ENCODE results near the gene NUDT22. TPM values are rescaled to one million over a fixed set of nuclear protein-coding genes. Genes with fewer than 3 reads are reported as not detected.
A peak's percentile ranks its signal among the peaks of the same experiment; 100 is the strongest.

Gene NUDT22
- total and polyA plus RNA-seq, 11 donors: 63.7 to 93.0 (median 70.3) TPM

DNA sequence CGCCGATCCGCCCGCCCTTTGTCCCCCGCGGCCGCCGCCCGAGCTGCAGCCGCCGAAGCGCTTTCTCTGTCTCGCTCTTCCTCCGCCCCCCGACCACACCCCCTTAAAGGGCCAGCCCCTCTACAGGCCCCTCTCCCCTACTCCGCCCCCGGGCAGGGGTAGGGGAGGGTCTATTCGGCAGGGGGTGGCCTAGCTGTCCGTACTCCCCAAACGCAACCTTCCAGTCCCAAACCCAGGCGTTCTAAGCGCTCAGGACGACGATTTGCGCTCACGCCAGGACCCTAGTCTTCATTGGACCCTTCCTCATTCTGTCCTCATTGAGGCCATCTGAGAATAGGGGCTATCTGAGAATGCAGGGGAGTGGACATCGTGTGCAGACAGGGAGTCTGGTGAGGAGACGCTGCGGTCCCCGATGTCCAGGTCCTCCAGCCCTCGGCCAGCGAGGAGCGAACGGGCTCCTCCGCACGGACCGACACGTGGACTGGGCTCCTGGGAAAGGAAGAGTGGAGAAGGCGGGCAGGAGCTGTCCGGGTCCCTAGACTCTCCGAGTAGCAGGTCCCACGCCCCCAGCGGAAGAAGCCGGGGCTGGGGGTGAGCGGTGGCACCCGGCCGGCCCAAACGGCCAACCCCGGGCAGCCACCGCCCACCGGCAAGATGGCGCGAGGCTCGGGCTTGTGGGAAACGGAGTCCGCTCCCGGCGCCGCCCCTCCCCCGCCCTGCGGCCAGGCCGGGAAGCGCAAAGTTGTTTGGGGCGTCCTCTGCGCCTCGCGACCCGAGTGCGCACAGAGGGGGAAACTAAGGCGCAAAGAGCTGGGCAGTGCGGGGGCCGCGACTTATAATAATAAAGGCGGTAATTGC lies 21.0 kb downstream of the NUDT22 start, which contains the start of gene PPP1R14B:
PPP1R14B (minus strand) TSS at position 73 of the 858 bp plus-strand sequence. CDS start 270 bp downstream, outside the sequence.
- DNase-seq (peak; percentile 90 to 94 (median 93)), ATAC-seq (peak; percentile 58 to 74 (median 68))
- Histone ChIP-seq H3K27ac (peak within 1 kb of the TSS; percentile 49 to 96 (median 92)), H3K4me3 (peak within 1 kb of the TSS; percentile 56 to 90 (median 72)), H3K4me1 (peaks cover 5 to 65% (median 37%) of the 10 kb centered on the region in 12 donors), H3K36me3 (peaks cover 0 to 15% (median 8%) of the 10 kb centered on the region in 9 donors), H3K9me3 (no peaks in the 10 kb centered on the region), H3K27me3 (no peaks in the 10 kb centered on the region)
- 0 to 1% (median 1%) methylated on average over 23 to 74 of the region's 74 CpGs for WGBS, 4 donors
- intact Hi-C loops (cut with DNase I): loop anchor here in 2 of 10 donors (2.0 kb wide), 2 partner anchors 22 to 58 kb away; partner anchors contain the start of gene ESRRA (in 2 of the 2)
- TF ChIP-seq, protein P1, sequence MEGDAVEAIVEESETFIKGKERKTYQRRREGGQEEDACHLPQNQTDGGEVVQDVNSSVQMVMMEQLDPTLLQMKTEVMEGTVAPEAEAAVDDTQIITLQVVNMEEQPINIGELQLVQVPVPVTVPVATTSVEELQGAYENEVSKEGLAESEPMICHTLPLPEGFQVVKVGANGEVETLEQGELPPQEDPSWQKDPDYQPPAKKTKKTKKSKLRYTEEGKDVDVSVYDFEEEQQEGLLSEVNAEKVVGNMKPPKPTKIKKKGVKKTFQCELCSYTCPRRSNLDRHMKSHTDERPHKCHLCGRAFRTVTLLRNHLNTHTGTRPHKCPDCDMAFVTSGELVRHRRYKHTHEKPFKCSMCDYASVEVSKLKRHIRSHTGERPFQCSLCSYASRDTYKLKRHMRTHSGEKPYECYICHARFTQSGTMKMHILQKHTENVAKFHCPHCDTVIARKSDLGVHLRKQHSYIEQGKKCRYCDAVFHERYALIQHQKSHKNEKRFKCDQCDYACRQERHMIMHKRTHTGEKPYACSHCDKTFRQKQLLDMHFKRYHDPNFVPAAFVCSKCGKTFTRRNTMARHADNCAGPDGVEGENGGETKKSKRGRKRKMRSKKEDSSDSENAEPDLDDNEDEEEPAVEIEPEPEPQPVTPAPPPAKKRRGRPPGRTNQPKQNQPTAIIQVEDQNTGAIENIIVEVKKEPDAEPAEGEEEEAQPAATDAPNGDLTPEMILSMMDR (IDR thresholded peaks at IDR 0.05): peak in 7 of 12 donors; percentile 8 to 31 (median 18)
- TF ChIP-seq POLR2A (IDR thresholded peaks at IDR 0.05): peak in 1 of 2 donors; percentile 50

DNA sequence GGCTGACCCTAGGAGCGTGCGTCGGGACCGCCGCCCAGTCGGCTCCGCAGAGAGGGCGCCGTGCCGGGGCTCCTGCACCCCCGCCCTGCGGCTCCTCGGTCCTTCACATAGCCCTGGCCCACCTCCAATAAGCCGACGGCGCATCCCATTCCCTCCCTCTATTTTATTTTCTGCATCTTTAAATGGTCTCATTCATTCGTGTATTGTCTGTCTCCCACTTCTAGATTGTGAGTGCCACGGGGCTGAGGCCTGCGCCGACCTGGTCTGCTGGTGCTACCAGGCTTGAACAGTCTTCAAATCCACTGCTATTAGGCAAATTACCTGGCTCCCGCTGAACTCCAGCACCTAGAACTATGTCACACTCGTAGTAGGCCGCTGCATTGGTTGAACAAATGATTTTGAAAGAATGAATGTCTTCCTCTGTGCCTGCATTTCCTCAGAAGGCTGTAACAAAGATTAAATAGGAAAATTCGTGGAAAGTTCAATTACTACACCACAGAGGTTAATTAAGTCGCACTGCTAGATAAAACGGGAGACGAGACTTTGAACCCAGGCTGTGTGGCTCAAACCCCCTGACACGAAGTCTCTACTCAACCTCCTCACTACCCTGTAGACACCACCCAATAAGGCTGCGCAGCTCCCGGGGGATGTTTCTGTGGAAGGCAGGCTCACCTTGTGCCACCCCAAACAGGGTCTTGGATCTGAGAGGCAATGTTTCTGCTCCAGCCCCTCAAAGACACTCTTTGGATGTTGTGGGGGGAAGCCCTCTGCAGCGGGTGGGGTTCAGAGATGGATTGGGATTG lies 21.9 kb downstream of the NUDT22 start:
- WGBS, 4 donors: 35 to 42% (median 36%) methylated on average over 31 of the region's 31 CpGs
- H3K27ac ChIP-seq: peak overlapping the region; percentile 37 to 96 (median 92)
- H3K9me3 ChIP-seq: no peaks in the 10 kb centered on the region
- H3K36me3 ChIP-seq: peaks cover 0 to 15% (median 8%) of the 10 kb centered on the region in 9 donors
- peak in 2 of 4 donors; percentile 0 to 1 for ATAC-seq
- intact Hi-C loops (cut with DNase I): loop anchor here in 2 of 10 donors (2.0 kb wide), 2 partner anchors 21 to 57 kb away; partner anchors contain the start of gene ESRRA (in 2 of the 2)
- H3K4me3 ChIP-seq: peak overlapping the region; percentile 49 to 90 (median 72)
- no peaks in the 10 kb centered on the region for H3K27me3 ChIP-seq
- TF ChIP-seq, protein P1 (IDR thresholded peaks at IDR 0.05): no peak
- TF ChIP-seq POLR2A (IDR thresholded peaks at IDR 0.05): no peak
- H3K4me1 ChIP-seq: peaks cover 5 to 65% (median 37%) of the 10 kb centered on the region in 12 donors
- no peak for DNase-seq

DNA sequence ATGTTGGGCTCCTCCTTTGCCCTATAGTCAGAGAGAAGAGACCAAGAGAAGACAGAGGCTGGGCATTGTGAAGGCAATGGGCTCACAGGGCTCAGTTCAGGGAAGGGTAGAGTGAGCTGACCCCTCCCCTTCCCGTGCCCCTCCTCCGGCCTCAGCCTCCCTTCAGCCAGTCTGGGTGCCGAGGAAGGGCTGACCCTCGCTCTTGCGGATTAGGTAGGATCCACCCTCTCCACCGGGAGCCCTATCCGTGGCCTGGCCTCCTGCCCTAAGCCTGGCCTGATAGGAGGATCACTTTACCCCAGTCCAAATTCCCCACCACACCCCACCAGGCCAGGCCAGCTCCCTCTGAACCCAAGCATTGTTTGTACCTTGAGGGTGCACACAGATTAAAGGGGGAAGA lies 22.5 kb downstream of the NUDT22 start:
- H3K4me1 ChIP-seq: peaks cover 5 to 66% (median 40%) of the 10 kb centered on the region in 12 donors
- H3K4me3 ChIP-seq: no peak overlapping the region
- intact Hi-C loops (cut with DNase I): no loop called here
- no peak overlapping the region for H3K27ac ChIP-seq
- peaks cover 0 to 8% (median 5%) of the 10 kb centered on the region in 9 donors for H3K36me3 ChIP-seq
- WGBS, 4 donors: 76 to 96% (median 81%) methylated on average over 7 of the region's 7 CpGs
- ATAC-seq (no peak), DNase-seq (no peak)
- H3K27me3 ChIP-seq: no peaks in the 10 kb centered on the region
- no peak for TF ChIP-seq POLR2A (IDR thresholded peaks at IDR 0.05)
- TF ChIP-seq, protein P1 (IDR thresholded peaks at IDR 0.05): no peak
- H3K9me3 ChIP-seq: no peaks in the 10 kb centered on the region

Measured in heart left ventricle (tissue), 16 donors.